ENCODE measurements around the gene PSMD1. TPM values are rescaled to one million over a fixed set of nuclear protein-coding genes. Genes with fewer than 3 reads are reported as not detected.

PSMD1 gene
- total and polyA plus RNA-seq, 12 donors: 38.9 to 226 (median 86.3) TPM

DNA sequence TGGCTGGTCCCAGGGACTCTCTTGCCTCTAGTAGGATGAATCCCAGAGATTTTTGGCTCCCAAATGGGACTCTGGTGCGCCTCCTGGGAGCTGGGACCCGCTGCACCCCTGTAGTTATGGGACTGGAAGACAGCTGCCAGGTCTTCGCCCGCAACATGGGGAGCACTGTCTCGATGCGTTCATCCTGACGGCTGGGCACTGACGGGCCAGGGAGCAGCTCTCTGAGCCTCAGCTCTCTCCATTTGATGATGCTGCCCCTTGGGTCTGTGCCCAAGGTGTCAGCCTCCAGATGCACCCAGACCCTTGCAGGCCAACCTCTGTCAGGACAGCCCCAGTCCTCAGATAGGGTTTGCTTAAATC, 132.5 kb downstream of the PSMD1 start:
- H3K27ac ChIP-seq: peak overlapping the region; percentile 71 to 96 (median 93)
- DNase-seq: peak in 4 of 7 donors; percentile 19 to 54 (median 34)
- 95 to 98% (median 97%) methylated on average over 4 to 8 of the region's 8 CpGs; no CpG with 5 or more reads in 1 of the 4 donors for WGBS, 4 donors
- H3K27me3 ChIP-seq: no peaks in the 10 kb centered on the region
- no peaks in the 10 kb centered on the region for H3K36me3 ChIP-seq (replicated peaks in 1 of 2)
- no peak overlapping the region for H3K4me3 ChIP-seq
- no peak for TF ChIP-seq CTCF (IDR thresholded peaks at IDR 0.05)
- TF ChIP-seq POLR2A (IDR thresholded peaks at IDR 0.05): no peak
- intact Hi-C loops (cut with DNase I): no loop called here
- H3K4me1 ChIP-seq (replicated peaks in 1 of 2): peaks cover 44 to 66% of the 10 kb centered on the region in 2 donors
- H3K9me3 ChIP-seq (replicated peaks in 1 of 3): no peaks in the 10 kb centered on the region

DNA sequence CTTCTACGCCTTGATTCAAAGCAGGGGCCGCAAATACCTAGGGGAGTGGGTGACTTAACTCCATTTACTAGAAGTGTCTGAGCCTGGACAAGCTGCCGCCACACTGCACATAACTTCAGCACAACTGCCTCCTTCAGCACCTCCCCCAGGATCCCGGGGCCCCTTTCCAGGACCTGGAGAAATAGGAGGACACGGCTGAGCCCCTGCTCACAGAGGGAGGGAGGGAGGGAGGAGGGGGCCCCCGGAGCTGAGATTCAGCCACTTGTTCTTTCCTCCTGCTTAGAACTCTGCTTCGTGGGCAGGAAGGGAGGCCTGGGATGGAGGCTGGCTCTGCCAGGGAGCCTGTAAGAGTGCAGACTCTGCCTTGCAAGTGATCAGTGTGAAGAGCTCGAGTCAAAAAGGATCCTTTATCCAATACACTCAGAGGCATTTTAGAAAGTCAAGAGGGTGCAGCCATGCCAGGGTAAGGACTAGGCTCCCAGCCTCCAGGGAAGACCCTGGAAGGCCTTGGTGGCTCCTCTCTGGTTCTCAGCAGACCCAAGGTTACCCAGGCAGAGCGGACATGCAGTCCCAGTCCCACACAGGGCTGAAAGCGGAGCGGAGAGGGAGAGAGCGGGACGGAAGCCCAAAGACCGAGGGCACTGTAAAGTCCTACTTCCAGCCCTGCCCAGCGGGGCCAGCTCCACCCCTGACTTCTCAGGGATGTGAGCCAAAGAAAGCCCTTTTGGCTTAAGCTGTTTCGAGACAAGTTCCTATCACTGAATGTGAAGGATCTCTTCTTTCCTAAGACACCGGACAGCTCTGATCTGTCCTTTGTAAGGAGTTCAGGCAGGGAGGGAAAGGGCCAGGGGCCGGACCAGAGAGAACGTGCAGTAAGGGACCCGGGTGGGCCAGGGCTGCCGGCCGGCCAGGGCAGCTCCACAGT, 133.2 kb downstream of the PSMD1 start:
- H3K4me3 ChIP-seq: peak overlapping the region in 2 of 4 donors; percentile 13 to 38
- TF ChIP-seq CTCF (IDR thresholded peaks at IDR 0.05): no peak
- TF ChIP-seq POLR2A (IDR thresholded peaks at IDR 0.05): peak in 1 of 2 donors; percentile 78
- H3K27me3 ChIP-seq: no peaks in the 10 kb centered on the region
- intact Hi-C loops (cut with DNase I): loop anchor here (5.0 to 10.0 kb wide), 2 partner anchors 83 to 85 kb away; no protein-coding TSS in a partner anchor
- no peaks in the 10 kb centered on the region for H3K9me3 ChIP-seq (replicated peaks in 1 of 3)
- H3K36me3 ChIP-seq (replicated peaks in 1 of 2): no peaks in the 10 kb centered on the region
- 30 to 56% (median 43%) methylated on average over 15 to 22 of the region's 22 CpGs for WGBS, 4 donors
- peaks cover 44 to 64% of the 10 kb centered on the region in 2 donors for H3K4me1 ChIP-seq (replicated peaks in 1 of 2)
- DNase-seq: peak; percentile 82 to 93 (median 90)
- peak overlapping the region; percentile 71 to 96 (median 93) for H3K27ac ChIP-seq

DNA sequence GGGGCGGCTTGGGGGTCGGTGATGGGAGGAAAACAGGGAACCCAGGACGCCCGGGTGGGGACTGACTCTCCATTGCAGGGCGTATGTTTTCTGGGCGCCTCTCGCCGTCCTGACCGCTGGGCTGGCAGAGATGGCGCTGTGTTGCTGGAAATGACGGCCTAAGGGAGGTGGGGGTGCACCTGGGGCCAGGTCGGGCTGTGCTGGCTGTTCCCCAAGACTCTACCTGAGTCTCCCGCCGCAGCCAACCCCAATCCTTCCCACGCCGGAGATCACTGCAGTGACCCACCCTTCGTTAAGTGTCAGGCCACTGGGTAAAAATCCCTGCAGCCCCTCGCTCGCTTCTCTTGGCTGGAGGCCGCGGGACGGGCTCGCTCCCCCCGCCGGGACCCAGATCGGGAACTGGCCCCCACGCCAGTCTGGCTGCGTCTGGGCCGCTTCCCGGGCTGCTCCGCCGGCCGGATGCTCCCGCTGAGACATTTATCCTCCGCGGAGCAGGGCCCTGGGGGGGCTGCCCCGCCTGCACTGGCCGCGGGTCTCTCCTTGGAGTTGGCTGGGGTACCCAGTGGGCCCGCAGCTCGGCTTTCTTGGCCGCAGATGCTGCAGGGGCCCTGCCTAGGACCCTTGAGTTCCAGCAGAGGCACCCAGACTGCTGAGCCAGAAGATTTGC, 134.0 kb downstream of the PSMD1 start:
- Histone ChIP-seq H3K27ac (peak overlapping the region; percentile 71 to 96 (median 93)), H3K4me1 (replicated peaks in 1 of 2) (peaks cover 40 to 55% of the 10 kb centered on the region in 2 donors), H3K9me3 (replicated peaks in 1 of 3) (no peaks in the 10 kb centered on the region), H3K4me3 (peak overlapping the region in 2 of 4 donors; percentile 13 to 38), H3K36me3 (replicated peaks in 1 of 2) (no peaks in the 10 kb centered on the region), H3K27me3 (no peaks in the 10 kb centered on the region)
- DNase-seq: peak in 6 of 7 donors; percentile 73 to 80 (median 77)
- peak in 1 of 6 experiments; percentile 3 for TF ChIP-seq CTCF (IDR thresholded peaks at IDR 0.05)
- TF ChIP-seq POLR2A (IDR thresholded peaks at IDR 0.05): peak in 1 of 2 donors; percentile 34
- 20 to 68% (median 36%) methylated on average over 16 to 42 of the region's 42 CpGs for WGBS, 4 donors
- intact Hi-C loops (cut with DNase I): loop anchor here (5.0 to 10.0 kb wide), 2 partner anchors 83 to 86 kb away; no protein-coding TSS in a partner anchor

All from adrenal gland (tissue), 12 donors.